ENCODE data around the gene FBXW8. TPM values are rescaled to one million over a fixed set of nuclear protein-coding genes. Genes with fewer than 3 reads are reported as not detected.

The FBXW8 gene
- total RNA-seq, 2 experiments from 2014 or later, result 6.6 to 7.3 TPM

- Histone ChIP-seq H3K27ac (ENCODE audit: low read depth in 1 of 2, low read length in 2 of 2) (no peak overlapping the region), H3K4me3 (ENCODE audit: low read length) (no peak overlapping the region), H3K9me3 (ENCODE audit: control insufficient read depth in 1 of 2, insufficient read depth in 1 of 2, low read length in 2 of 2) (no peaks in the 10 kb centered on the region), H3K27me3 (ENCODE audit: control insufficient read depth in 1 of 2, insufficient read depth in 2 of 2, low read length in 2 of 2) (peaks cover 4% of the 10 kb centered on the region in 2 experiments), H3K36me3 (ENCODE audit: insufficient read depth, low read length) (peaks cover 4% of the 10 kb centered on the region), H3K4me1 (ENCODE audit: insufficient read depth, low read length) (peaks cover 5% of the 10 kb centered on the region)
- no peaks in the 10 kb centered on the region for H3K9me3 Mint-ChIP-seq
- H3K27ac Mint-ChIP-seq, result no peak overlapping the region
- intact Hi-C loops (cut with DNase I, micrococcal nuclease), result no loop called here
- no peak for TF ChIP-seq CTCF (IDR thresholded peaks at IDR 0.05)
- H3K4me3 Mint-ChIP-seq, result no peak overlapping the region
- ChIA-PET CTCF (no interaction called here), POLR2A (no interaction called here)
- no peaks in the 10 kb centered on the region for H3K4me1 Mint-ChIP-seq (ENCODE audit: low read depth)
- H3K27me3 Mint-ChIP-seq, result peaks cover 5% of the 10 kb centered on the region
- ATAC-seq (ENCODE audit: poor library complexity) (no peak), DNase-seq (no peak)
- H3K36me3 Mint-ChIP-seq (ENCODE audit: low read depth), result peaks cover 15% of the 10 kb centered on the region
Observed at GRCh38 chr12:117033382-117034221, 122.9 kb downstream of the FBXW8 start.

GRCh38 chr12:117034249-117034648 is 123.5 kb downstream of the FBXW8 start:
- no peaks in the 10 kb centered on the region for H3K9me3 Mint-ChIP-seq
- Histone ChIP-seq H3K4me1 (ENCODE audit: insufficient read depth, low read length) (peaks cover 5% of the 10 kb centered on the region), H3K27ac (ENCODE audit: low read depth in 1 of 2, low read length in 2 of 2) (no peak overlapping the region), H3K4me3 (ENCODE audit: low read length) (no peak overlapping the region), H3K36me3 (ENCODE audit: insufficient read depth, low read length) (peaks cover 4% of the 10 kb centered on the region), H3K9me3 (ENCODE audit: control insufficient read depth in 1 of 2, insufficient read depth in 1 of 2, low read length in 2 of 2) (no peaks in the 10 kb centered on the region), H3K27me3 (ENCODE audit: control insufficient read depth in 1 of 2, insufficient read depth in 2 of 2, low read length in 2 of 2) (peaks cover 4% of the 10 kb centered on the region in 2 experiments)
- H3K27me3 Mint-ChIP-seq, result peaks cover 5% of the 10 kb centered on the region
- no peak overlapping the region for H3K4me3 Mint-ChIP-seq
- no peak for TF ChIP-seq CTCF (IDR thresholded peaks at IDR 0.05)
- CTCF ChIA-PET, result no interaction called here
- no peak for DNase-seq
- ATAC-seq (ENCODE audit: poor library complexity), result no peak
- intact Hi-C loops (cut with DNase I, micrococcal nuclease), result no loop called here
- POLR2A ChIA-PET, result no interaction called here
- H3K36me3 Mint-ChIP-seq (ENCODE audit: low read depth), result peaks cover 9% of the 10 kb centered on the region
- no peaks in the 10 kb centered on the region for H3K4me1 Mint-ChIP-seq (ENCODE audit: low read depth)
- H3K27ac Mint-ChIP-seq, result no peak overlapping the region

GRCh38 chr12:117034701-117035151 is 124.0 kb downstream of the FBXW8 start:
- no peak overlapping the region for H3K27ac ChIP-seq (ENCODE audit: low read depth in 1 of 2, low read length in 2 of 2)
- peaks cover 3% of the 10 kb centered on the region for H3K36me3 ChIP-seq (ENCODE audit: insufficient read depth, low read length)
- ChIA-PET CTCF (no interaction called here), POLR2A (no interaction called here)
- H3K4me1 ChIP-seq (ENCODE audit: insufficient read depth, low read length), result peaks cover 5% of the 10 kb centered on the region
- peaks cover 4% of the 10 kb centered on the region in 2 experiments for H3K27me3 ChIP-seq (ENCODE audit: control insufficient read depth in 1 of 2, insufficient read depth in 2 of 2, low read length in 2 of 2)
- Mint-ChIP-seq H3K9me3 (no peaks in the 10 kb centered on the region), H3K4me1 (ENCODE audit: low read depth) (no peaks in the 10 kb centered on the region), H3K36me3 (ENCODE audit: low read depth) (peaks cover 5% of the 10 kb centered on the region), H3K4me3 (no peak overlapping the region), H3K27me3 (peaks cover 5% of the 10 kb centered on the region), H3K27ac (no peak overlapping the region)
- no peaks in the 10 kb centered on the region for H3K9me3 ChIP-seq (ENCODE audit: control insufficient read depth in 1 of 2, insufficient read depth in 1 of 2, low read length in 2 of 2)
- no peak for TF ChIP-seq CTCF (IDR thresholded peaks at IDR 0.05)
- H3K4me3 ChIP-seq (ENCODE audit: low read length), result no peak overlapping the region
- no peak for DNase-seq
- no peak for ATAC-seq (ENCODE audit: poor library complexity)
- intact Hi-C loops (cut with DNase I, micrococcal nuclease), result no loop called here

Data from CD4-positive, alpha-beta T cell (primary cell).